Liver (tissue), 9 donors: Measurements from ENCODE around the gene CLIC6. TPM values are rescaled to one million over a fixed set of nuclear protein-coding genes. Genes with fewer than 3 reads are reported as not detected.

Experiments used
- DNase-seq: peaks from one replicate; pipeline ENCODE4 v3.0.0-alpha.2; 2017; ENCODE audit warnings: low spot score
- H3K27ac ChIP-seq, 2 donors: one replicate each; pipeline ENCODE4 v1.7.0; 2013; ENCODE audit warnings: inconsistent platforms in 2 of 2, low read length in 2 of 2, control low read depth in 1 of 2, low read depth in 1 of 2, mild to moderate bottlenecking in 1 of 2
- H3K27me3 ChIP-seq, 4 donors: one replicate each; pipeline versions ENCODE4 v1.6.1 to v1.7.0; 2013; ENCODE audit warnings: low read length in 3 of 4, inconsistent platforms in 1 of 4, mild to moderate bottlenecking in 1 of 4, moderate library complexity in 1 of 4; ENCODE audit not compliant: control insufficient read depth in 4 of 4, insufficient read depth in 4 of 4
- H3K36me3 ChIP-seq, 4 donors: one replicate each; pipeline versions ENCODE4 v1.6.1 to v1.7.0; 2013; ENCODE audit warnings: low read length in 3 of 4, mild to moderate bottlenecking in 3 of 4, low read depth in 1 of 4, moderate library complexity in 1 of 4; ENCODE audit not compliant: control insufficient read depth in 4 of 4, insufficient read depth in 3 of 4
- H3K4me1 ChIP-seq, 4 donors: one replicate each; pipeline versions ENCODE4 v1.6.1 to v1.7.0; 2013; ENCODE audit warnings: low read length in 3 of 4, mild to moderate bottlenecking in 3 of 4, moderate library complexity in 1 of 4; ENCODE audit not compliant: control insufficient read depth in 4 of 4, insufficient read depth in 4 of 4
- H3K4me3 ChIP-seq, 3 donors: one replicate each; pipeline versions ENCODE4 v1.6.1 to v1.7.0; 2013; ENCODE audit warnings: low read length in 3 of 3, control low read depth in 1 of 3, low read depth in 1 of 3, mild to moderate bottlenecking in 1 of 3
- H3K9ac ChIP-seq, 2 donors: one replicate each; pipeline ENCODE4 v1.7.0; 2013; ENCODE audit warnings: low read length in 2 of 2, mild to moderate bottlenecking in 2 of 2, moderate library complexity in 2 of 2, control low read depth in 1 of 2, low read depth in 1 of 2
- H3K9me3 ChIP-seq, 4 donors: one replicate each; pipeline versions ENCODE4 v1.6.1 to v1.7.0; 2013; ENCODE audit warnings: low read length in 3 of 4; ENCODE audit not compliant: control insufficient read depth in 4 of 4
- EGR1 ChIP-seq, 2 donors: IDR thresholded peaks; 2 replicates each; pipeline ENCODE4 v1.6.1; 2016 to 2018; ENCODE audit warnings: antibody characterized with exemption in 2 of 2, low read depth in 2 of 2
- FOXA1 ChIP-seq: IDR thresholded peaks from 2 replicates; pipeline ENCODE4 v1.6.1; 2016; ENCODE audit warnings: antibody characterized with exemption
- FOXA2 ChIP-seq: IDR thresholded peaks from 2 replicates; pipeline ENCODE4 v1.6.1; 2016; ENCODE audit warnings: antibody characterized with exemption
- GABPA ChIP-seq, 2 donors: IDR thresholded peaks in 1 of 2; conservative IDR thresholded peaks in 1 of 2; 2 replicates each; pipeline ENCODE4 v1.6.1; 2016; ENCODE audit warnings: antibody characterized with exemption in 2 of 2, mild to moderate bottlenecking in 1 of 2, moderate library complexity in 1 of 2
- HNF4A ChIP-seq, 2 donors: conservative IDR thresholded peaks; 2 replicates each; pipeline ENCODE4 v1.6.1; 2016; ENCODE audit warnings: antibody characterized with exemption in 2 of 2, mild to moderate bottlenecking in 2 of 2
- HNF4G ChIP-seq: IDR thresholded peaks from 2 replicates; pipeline ENCODE4 v1.6.1; 2016; ENCODE audit warnings: antibody characterized with exemption
- JUND ChIP-seq, 2 donors: IDR thresholded peaks; 2 replicates each; pipeline ENCODE4 v1.6.1; 2016; ENCODE audit warnings: antibody characterized with exemption in 2 of 2
- NR2F2 ChIP-seq: IDR thresholded peaks from 2 replicates; pipeline ENCODE4 v1.6.1; 2016; ENCODE audit warnings: antibody characterized with exemption
- RAD21 ChIP-seq, 2 donors: IDR thresholded peaks; 2 replicates each; pipeline ENCODE4 v1.6.1; 2016; ENCODE audit warnings: antibody characterized with exemption in 2 of 2, mild to moderate bottlenecking in 2 of 2
- RXRA ChIP-seq, 2 donors: IDR thresholded peaks; 2 replicates each; pipeline ENCODE4 v1.6.1; 2017 to 2018; ENCODE audit warnings: antibody characterized with exemption in 2 of 2, mild to moderate bottlenecking in 1 of 2
- SP1 ChIP-seq: IDR thresholded peaks from 2 replicates; pipeline ENCODE4 v1.6.1; 2018; ENCODE audit warnings: antibody characterized with exemption, mild to moderate bottlenecking
- TAF1 ChIP-seq: conservative IDR thresholded peaks from 2 replicates; pipeline ENCODE4 v1.6.1; 2016; ENCODE audit warnings: antibody characterized with exemption, mild to moderate bottlenecking
- YY1 ChIP-seq: IDR thresholded peaks from 2 replicates; pipeline ENCODE4 v1.6.1; 2016; ENCODE audit warnings: antibody characterized with exemption, mild to moderate bottlenecking
- WGBS: extraction: QIAGEN DNeasy Blood & Tissue Kit; methylation state at CpG from one replicate; pipeline ENCODE4 v1.1.7; 2013; 5-methylcytosine and 5-hydroxymethylcytosine counted together
- polyA plus RNA-seq, 2 donors: library from polyadenylated mRNA; stranded (reverse) in 1 of 2; unstranded in 1 of 2; fragments of 200-250 nt in 1 of 2; fragments of >200 nt in 1 of 2; fragmentation: Nextera tagmentation in 1 of 2; extraction: Ambion mirVana in 1 of 2; gene quantifications; one replicate each; pipeline versions ENCODE4 v1.2.1 to v1.2.3, GENCODE V29; 2013 to 2015
- total RNA-seq, 2 donors: library from RNA; depleted of rRNA; stranded (reverse); fragments of >200 nt; gene quantifications; one replicate each; pipeline ENCODE4 v1.2.3, GENCODE V29; 2014
- TF ChIP-seq, protein P1 (sequence below): IDR thresholded peaks from 2 replicates; pipeline ENCODE4 v1.6.1; 2016; ENCODE audit warnings: antibody characterized with exemption
- TF ChIP-seq, protein P2 (sequence below): fragments of 150-350 bp; IDR thresholded peaks from 2 replicates; pipeline ENCODE4 v1.5.1; 2017; ENCODE audit warnings: improper control_type of control experiment, low read depth, low read length; ENCODE audit not compliant: missing input control
- TF ChIP-seq, protein P3 (sequence below): IDR thresholded peaks from 2 replicates; pipeline ENCODE4 v1.6.1; 2016; ENCODE audit warnings: antibody characterized with exemption
- TF ChIP-seq, protein P4 (sequence below): IDR thresholded peaks from 2 replicates; pipeline ENCODE4 v1.6.1; 2016; ENCODE audit warnings: antibody characterized with exemption
- TF ChIP-seq, protein P5 (sequence below): IDR thresholded peaks from 2 replicates; pipeline ENCODE4 v1.6.1; 2016; ENCODE audit warnings: antibody characterized with exemption, mild to moderate bottlenecking
- donor health status: healthy.
- donor health status: healthy.
- donor health status: healthy.
- donor health status: healthy.
- donor health status: healthy.

The CLIC6 gene
- total and polyA plus RNA-seq, 4 donors, result 0.05 to 0.59 (median 0.23) TPM

DNA sequence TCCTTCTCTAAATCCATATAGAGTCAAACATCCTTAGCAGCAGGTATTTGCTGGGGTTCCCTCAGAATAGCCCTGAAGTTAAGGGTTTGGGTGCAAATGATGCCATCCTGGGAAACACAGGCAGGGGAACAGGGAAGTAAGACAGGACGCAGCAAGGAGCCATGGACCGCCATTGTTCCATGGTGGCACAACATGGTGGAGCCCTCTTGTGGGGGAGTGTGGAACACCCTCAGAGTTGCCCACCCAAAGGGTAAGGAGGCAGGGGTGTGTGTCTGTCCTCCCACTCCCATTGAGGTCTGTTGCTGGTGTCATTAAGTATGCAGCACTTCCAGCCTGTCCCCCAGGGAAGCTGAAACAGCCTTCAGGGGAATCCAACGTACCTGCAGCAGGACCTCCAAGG, 33.5 kb upstream of the CLIC6 start:
- WGBS, result 70% methylated on average over 3 of the region's 3 CpGs
- Histone ChIP-seq H3K27ac (no peak overlapping the region), H3K9ac (no peak overlapping the region), H3K9me3 (no peaks in the 10 kb centered on the region), H3K4me1 (no peaks in the 10 kb centered on the region), H3K36me3 (no peaks in the 10 kb centered on the region), H3K4me3 (no peak overlapping the region), H3K27me3 (no peaks in the 10 kb centered on the region)
- no peak for DNase-seq
- TF ChIP-seq SP1, result no peak
- TF ChIP-seq, protein P1, sequence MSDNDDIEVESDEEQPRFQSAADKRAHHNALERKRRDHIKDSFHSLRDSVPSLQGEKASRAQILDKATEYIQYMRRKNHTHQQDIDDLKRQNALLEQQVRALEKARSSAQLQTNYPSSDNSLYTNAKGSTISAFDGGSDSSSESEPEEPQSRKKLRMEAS, result no peak
- TF ChIP-seq RAD21 (IDR thresholded peaks at IDR 0.05), result no peak
- TF ChIP-seq HNF4A (conservative IDR thresholded peaks at IDR 0.05), result no peak
- no peak for TF ChIP-seq YY1
- TF ChIP-seq FOXA1, result no peak
- TF ChIP-seq EGR1 (IDR thresholded peaks at IDR 0.05; ENCODE audit: low read depth in 2 of 2), result no peak
- TF ChIP-seq, protein P2, sequence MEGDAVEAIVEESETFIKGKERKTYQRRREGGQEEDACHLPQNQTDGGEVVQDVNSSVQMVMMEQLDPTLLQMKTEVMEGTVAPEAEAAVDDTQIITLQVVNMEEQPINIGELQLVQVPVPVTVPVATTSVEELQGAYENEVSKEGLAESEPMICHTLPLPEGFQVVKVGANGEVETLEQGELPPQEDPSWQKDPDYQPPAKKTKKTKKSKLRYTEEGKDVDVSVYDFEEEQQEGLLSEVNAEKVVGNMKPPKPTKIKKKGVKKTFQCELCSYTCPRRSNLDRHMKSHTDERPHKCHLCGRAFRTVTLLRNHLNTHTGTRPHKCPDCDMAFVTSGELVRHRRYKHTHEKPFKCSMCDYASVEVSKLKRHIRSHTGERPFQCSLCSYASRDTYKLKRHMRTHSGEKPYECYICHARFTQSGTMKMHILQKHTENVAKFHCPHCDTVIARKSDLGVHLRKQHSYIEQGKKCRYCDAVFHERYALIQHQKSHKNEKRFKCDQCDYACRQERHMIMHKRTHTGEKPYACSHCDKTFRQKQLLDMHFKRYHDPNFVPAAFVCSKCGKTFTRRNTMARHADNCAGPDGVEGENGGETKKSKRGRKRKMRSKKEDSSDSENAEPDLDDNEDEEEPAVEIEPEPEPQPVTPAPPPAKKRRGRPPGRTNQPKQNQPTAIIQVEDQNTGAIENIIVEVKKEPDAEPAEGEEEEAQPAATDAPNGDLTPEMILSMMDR, result no peak
- no peak for TF ChIP-seq HNF4G
- TF ChIP-seq GABPA (IDR thresholded peaks at IDR 0.05 in 1 of 2, conservative IDR thresholded peaks at IDR 0.05 in 1 of 2), result no peak
- TF ChIP-seq NR2F2, result no peak
- TF ChIP-seq, protein P3, sequence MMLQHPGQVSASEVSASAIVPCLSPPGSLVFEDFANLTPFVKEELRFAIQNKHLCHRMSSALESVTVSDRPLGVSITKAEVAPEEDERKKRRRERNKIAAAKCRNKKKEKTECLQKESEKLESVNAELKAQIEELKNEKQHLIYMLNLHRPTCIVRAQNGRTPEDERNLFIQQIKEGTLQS, result no peak
- no peak for TF ChIP-seq RXRA (IDR thresholded peaks at IDR 0.05)
- TF ChIP-seq, protein P4, sequence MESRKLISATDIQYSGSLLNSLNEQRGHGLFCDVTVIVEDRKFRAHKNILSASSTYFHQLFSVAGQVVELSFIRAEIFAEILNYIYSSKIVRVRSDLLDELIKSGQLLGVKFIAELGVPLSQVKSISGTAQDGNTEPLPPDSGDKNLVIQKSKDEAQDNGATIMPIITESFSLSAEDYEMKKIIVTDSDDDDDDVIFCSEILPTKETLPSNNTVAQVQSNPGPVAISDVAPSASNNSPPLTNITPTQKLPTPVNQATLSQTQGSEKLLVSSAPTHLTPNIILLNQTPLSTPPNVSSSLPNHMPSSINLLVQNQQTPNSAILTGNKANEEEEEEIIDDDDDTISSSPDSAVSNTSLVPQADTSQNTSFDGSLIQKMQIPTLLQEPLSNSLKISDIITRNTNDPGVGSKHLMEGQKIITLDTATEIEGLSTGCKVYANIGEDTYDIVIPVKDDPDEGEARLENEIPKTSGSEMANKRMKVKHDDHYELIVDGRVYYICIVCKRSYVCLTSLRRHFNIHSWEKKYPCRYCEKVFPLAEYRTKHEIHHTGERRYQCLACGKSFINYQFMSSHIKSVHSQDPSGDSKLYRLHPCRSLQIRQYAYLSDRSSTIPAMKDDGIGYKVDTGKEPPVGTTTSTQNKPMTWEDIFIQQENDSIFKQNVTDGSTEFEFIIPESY, result no peak
- TF ChIP-seq, protein P5, sequence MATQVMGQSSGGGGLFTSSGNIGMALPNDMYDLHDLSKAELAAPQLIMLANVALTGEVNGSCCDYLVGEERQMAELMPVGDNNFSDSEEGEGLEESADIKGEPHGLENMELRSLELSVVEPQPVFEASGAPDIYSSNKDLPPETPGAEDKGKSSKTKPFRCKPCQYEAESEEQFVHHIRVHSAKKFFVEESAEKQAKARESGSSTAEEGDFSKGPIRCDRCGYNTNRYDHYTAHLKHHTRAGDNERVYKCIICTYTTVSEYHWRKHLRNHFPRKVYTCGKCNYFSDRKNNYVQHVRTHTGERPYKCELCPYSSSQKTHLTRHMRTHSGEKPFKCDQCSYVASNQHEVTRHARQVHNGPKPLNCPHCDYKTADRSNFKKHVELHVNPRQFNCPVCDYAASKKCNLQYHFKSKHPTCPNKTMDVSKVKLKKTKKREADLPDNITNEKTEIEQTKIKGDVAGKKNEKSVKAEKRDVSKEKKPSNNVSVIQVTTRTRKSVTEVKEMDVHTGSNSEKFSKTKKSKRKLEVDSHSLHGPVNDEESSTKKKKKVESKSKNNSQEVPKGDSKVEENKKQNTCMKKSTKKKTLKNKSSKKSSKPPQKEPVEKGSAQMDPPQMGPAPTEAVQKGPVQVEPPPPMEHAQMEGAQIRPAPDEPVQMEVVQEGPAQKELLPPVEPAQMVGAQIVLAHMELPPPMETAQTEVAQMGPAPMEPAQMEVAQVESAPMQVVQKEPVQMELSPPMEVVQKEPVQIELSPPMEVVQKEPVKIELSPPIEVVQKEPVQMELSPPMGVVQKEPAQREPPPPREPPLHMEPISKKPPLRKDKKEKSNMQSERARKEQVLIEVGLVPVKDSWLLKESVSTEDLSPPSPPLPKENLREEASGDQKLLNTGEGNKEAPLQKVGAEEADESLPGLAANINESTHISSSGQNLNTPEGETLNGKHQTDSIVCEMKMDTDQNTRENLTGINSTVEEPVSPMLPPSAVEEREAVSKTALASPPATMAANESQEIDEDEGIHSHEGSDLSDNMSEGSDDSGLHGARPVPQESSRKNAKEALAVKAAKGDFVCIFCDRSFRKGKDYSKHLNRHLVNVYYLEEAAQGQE, result no peak
- TF ChIP-seq JUND (IDR thresholded peaks at IDR 0.05), result no peak
- TF ChIP-seq FOXA2, result no peak

DNA sequence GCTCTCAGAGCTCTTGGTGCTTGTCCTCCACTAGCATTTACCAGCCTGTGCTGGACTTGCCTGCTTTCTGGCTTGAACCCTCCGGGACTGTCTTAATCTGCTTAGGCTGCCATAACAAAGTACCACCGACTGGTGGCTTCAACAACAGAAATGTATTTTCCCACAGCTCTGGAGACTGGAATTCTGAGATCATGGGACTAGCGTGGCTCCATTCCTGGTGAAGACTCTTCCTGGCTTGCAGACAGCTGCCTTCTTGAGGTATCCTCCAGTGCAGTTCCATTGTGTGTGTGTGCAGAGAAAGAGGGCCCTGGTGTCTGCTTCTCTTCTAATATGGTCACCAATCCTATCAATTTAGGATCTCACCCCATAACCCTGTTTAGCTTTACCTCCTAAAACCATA, 31.8 kb upstream of the CLIC6 start:
- Histone ChIP-seq H3K9ac (no peak overlapping the region), H3K36me3 (no peaks in the 10 kb centered on the region), H3K27me3 (no peaks in the 10 kb centered on the region), H3K9me3 (no peaks in the 10 kb centered on the region), H3K4me1 (no peaks in the 10 kb centered on the region), H3K4me3 (no peak overlapping the region), H3K27ac (no peak overlapping the region)
- TF ChIP-seq FOXA1 (no peak), SP1 (no peak), JUND (IDR thresholded peaks at IDR 0.05) (no peak), NR2F2 (no peak), RXRA (IDR thresholded peaks at IDR 0.05) (no peak), GABPA (IDR thresholded peaks at IDR 0.05 in 1 of 2, conservative IDR thresholded peaks at IDR 0.05 in 1 of 2) (no peak), HNF4A (conservative IDR thresholded peaks at IDR 0.05) (no peak), FOXA2 (no peak), RAD21 (IDR thresholded peaks at IDR 0.05) (no peak), TAF1 (no peak)
- TF ChIP-seq, protein P2, result no peak
- TF ChIP-seq, protein P1, result no peak
- TF ChIP-seq, protein P5, result no peak
- no peak for DNase-seq
- WGBS, result 85% methylated on average over 3 of the region's 3 CpGs
